Left ventricle myocardium superior (tissue), 1 donor: ENCODE measurements around the gene KCNQ5. TPM values are rescaled to one million over a fixed set of nuclear protein-coding genes. Genes with fewer than 3 reads are reported as not detected.
"Not testable (repeated sequence)": the region's sequence is repeated elsewhere in the genome, so short reads cannot be mapped to it uniquely, and the experiment has no call there.

Experiments used
- ATAC-seq: fragments of 200-7000 bp; cut with Tn5 transposase; one replicate; pipeline ENCODE4 v1.9.1; 2020; ENCODE audit warnings: mild to moderate bottlenecking, moderate library complexity
- DNase-seq: peaks from one replicate; pipeline ENCODE4 v3.0.0-alpha.2; 2020
- intact Hi-C: fragments of 100-400 bp; cut with micrococcal nuclease; formaldehyde crosslinking; loops from one replicate; pipeline ENCODE4 v1.11.0; 2022
- total RNA-seq: library from RNA; stranded (reverse); fragmentation: NEBNext Ultra II Directional; extraction: Animal tissue kit (Norgen Biotek cat#: 25700); gene quantifications from one replicate; pipeline ENCODE4 v1.2.1, GENCODE V29; 2021
- donor health status: DM: no; HTN: yes; CAD: no; lungs with severe emphysema.

KCNQ5 gene
- total RNA-seq, 1 donor from 2014 or later: not detected

GRCh38 chr6:72956272-72956671 is 334.4 kb downstream of the KCNQ5 start:
- ATAC-seq (no peak), DNase-seq (no peak)
- intact Hi-C loops: no loop called here

GRCh38 chr6:72959821-72960220 is 338.0 kb downstream of the KCNQ5 start:
- ATAC-seq (no peak), DNase-seq (no peak)
- intact Hi-C loops: no loop called here

- ATAC-seq (no peak), DNase-seq (no peak)
- intact Hi-C loops: no loop called here
Measured at GRCh38 chr6:72963946-72964345, 342.1 kb downstream of the KCNQ5 start.

GRCh38 chr6:72966628-72967280 is 344.9 kb downstream of the KCNQ5 start:
- ATAC-seq: no peak
- intact Hi-C loops: no loop called here
- DNase-seq: no peak

GRCh38 chr6:72967329-72967728 is 345.5 kb downstream of the KCNQ5 start:
- ATAC-seq (no peak), DNase-seq (no peak)
- intact Hi-C loops: no loop called here

- ATAC-seq: no peak
- intact Hi-C loops: no loop called here
- DNase-seq: no peak
Measured at GRCh38 chr6:72968704-72969103, 346.8 kb downstream of the KCNQ5 start.

- intact Hi-C loops: no loop called here
- DNase-seq (no peak), ATAC-seq (no peak)
Measured at GRCh38 chr6:72969666-72970065, 347.8 kb downstream of the KCNQ5 start.

GRCh38 chr6:72972579-72972978 is 350.7 kb downstream of the KCNQ5 start:
- intact Hi-C loops: no loop called here
- ATAC-seq (no peak), DNase-seq (no peak)

- DNase-seq (no peak), ATAC-seq (no peak)
- intact Hi-C loops: no loop called here
Measured at GRCh38 chr6:72974276-72974675, 352.4 kb downstream of the KCNQ5 start.

GRCh38 chr6:72975352-72975752 is 353.5 kb downstream of the KCNQ5 start:
- no peak for ATAC-seq
- no peak for DNase-seq
- intact Hi-C loops: no loop called here

GRCh38 chr6:72976484-72976883 is 354.6 kb downstream of the KCNQ5 start:
- intact Hi-C loops: no loop called here
- ATAC-seq (no peak), DNase-seq (no peak)

- no peak for DNase-seq
- ATAC-seq: no peak
- intact Hi-C loops: no loop called here
Measured at GRCh38 chr6:72977114-72977513, 355.2 kb downstream of the KCNQ5 start.

- ATAC-seq, DNase-seq, intact Hi-C loops: not testable (repeated sequence)
Measured at GRCh38 chr6:72978808-72979207, 356.9 kb downstream of the KCNQ5 start.

- ATAC-seq, DNase-seq, intact Hi-C loops: not testable (repeated sequence)
Measured at GRCh38 chr6:72984189-72984831, 362.4 kb downstream of the KCNQ5 start.

- ATAC-seq (no peak), DNase-seq (no peak)
- intact Hi-C loops: no loop called here
Measured at GRCh38 chr6:72984981-72985665, 363.3 kb downstream of the KCNQ5 start.

GRCh38 chr6:72987301-72987700 is 365.4 kb downstream of the KCNQ5 start:
- DNase-seq: no peak
- intact Hi-C loops: no loop called here

GRCh38 chr6:72999995-73000394 is 378.1 kb downstream of the KCNQ5 start:
- ATAC-seq: no peak
- DNase-seq: no peak
- intact Hi-C loops: no loop called here

More at GRCh38 chr6:72987301-72987700, 365.4 kb downstream of the KCNQ5 start:
- ATAC-seq: no peak

- intact Hi-C loops: no loop called here
- no peak for ATAC-seq
- DNase-seq: no peak
Measured at GRCh38 chr6:73000460-73000859, 378.6 kb downstream of the KCNQ5 start.

GRCh38 chr6:73002588-73002987 is 380.7 kb downstream of the KCNQ5 start:
- DNase-seq: no peak
- intact Hi-C loops: no loop called here
- no peak for ATAC-seq

GRCh38 chr6:73003302-73003701 is 381.4 kb downstream of the KCNQ5 start:
- DNase-seq (no peak), ATAC-seq (no peak)
- intact Hi-C loops: no loop called here

GRCh38 chr6:73004231-73004630 is 382.4 kb downstream of the KCNQ5 start:
- ATAC-seq (no peak), DNase-seq (no peak)
- intact Hi-C loops: no loop called here
